Epithelial cell of umbilical artery (primary cell): ENCODE results near the gene UBN1. TPM values are rescaled to one million over a fixed set of nuclear protein-coding genes. Genes with fewer than 3 reads are reported as not detected.

Source experiments
- total RNA-seq: library from RNA; depleted of rRNA; stranded (reverse); fragments of >200 nt; gene quantifications from 2 replicates; pipeline ENCODE4 v1.2.3, GENCODE V29; 2014

The UBN1 gene, protein sequence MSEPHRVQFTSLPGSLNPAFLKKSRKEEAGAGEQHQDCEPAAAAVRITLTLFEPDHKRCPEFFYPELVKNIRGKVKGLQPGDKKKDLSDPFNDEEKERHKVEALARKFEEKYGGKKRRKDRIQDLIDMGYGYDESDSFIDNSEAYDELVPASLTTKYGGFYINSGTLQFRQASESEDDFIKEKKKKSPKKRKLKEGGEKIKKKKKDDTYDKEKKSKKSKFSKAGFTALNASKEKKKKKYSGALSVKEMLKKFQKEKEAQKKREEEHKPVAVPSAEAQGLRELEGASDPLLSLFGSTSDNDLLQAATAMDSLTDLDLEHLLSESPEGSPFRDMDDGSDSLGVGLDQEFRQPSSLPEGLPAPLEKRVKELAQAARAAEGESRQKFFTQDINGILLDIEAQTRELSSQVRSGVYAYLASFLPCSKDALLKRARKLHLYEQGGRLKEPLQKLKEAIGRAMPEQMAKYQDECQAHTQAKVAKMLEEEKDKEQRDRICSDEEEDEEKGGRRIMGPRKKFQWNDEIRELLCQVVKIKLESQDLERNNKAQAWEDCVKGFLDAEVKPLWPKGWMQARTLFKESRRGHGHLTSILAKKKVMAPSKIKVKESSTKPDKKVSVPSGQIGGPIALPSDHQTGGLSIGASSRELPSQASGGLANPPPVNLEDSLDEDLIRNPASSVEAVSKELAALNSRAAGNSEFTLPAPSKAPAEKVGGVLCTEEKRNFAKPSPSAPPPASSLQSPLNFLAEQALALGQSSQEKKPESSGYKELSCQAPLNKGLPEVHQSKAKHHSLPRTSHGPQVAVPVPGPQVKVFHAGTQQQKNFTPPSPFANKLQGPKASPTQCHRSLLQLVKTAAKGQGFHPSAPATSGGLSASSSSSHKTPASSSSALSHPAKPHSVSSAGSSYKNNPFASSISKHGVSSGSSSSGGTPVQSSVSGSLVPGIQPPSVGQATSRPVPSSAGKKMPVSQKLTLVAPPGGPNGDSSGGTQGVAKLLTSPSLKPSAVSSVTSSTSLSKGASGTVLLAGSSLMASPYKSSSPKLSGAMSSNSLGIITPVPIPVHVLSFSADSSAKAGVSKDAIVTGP (N-terminal part only)
- total RNA-seq = 19.3 and 23.7 TPM in 2 replicates

DNA sequence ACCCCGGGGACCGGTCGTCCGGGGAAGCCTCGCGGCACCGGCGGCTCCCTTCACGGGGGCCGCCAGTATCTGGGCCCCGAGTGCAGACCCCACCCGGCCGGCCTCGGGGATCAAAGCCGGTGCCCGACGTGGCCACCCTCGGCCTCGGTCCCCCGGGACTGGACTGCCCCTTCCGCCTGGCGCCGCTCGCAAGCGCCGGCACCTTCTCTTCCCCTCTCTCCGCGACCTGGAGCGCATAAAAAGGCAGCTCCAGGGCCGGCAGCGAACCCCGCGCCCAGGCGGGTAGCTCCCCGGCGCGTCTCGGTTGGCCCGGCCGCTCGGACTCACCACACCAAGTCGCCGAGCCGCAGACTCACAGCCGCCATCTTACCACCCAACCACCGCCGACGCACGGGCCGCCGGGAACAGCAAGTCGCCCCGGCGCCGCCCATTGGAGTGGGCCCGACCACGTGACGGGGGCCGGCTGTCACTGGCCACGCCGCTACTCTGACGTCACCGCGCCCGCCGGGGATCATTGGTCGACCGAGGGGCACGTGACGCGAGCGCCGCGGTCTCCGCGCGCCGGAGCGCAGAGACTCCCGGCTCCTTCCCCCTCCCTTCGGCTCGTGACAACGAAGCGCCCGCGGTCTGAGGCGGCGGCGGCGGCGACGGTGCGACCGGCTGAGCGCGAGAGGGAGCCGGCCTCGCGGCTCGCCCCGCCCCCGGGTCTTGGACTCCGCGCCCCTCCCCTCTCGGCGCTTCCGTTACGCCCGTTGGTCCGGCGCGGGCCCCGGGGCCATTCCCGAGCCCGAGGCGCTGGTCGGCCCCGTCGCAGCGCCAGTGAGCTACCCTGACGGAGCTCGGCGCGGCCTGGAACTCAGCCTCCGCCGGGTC lies at the start of gene UBN1, which contains the start of gene GLYR1:
UBN1 (plus strand) TSS at position 581 of the 873 bp plus-strand sequence. CDS start 5,437 bp downstream, outside the sequence.
GLYR1 (minus strand) TSS at position 388 of the 873 bp plus-strand sequence; CDS start at position 365, 23 bp downstream.

GRCh38 chr16:4801962-4802658 lies 45.2 kb upstream of the UBN1 start, which contains the start of gene ROGDI:
Gene ROGDI (minus strand): TSS chr16:4802633. CDS start chr16:4802571, 62 bp downstream.

Other genes starting within 250 kb of the UBN1 start
- gene UBALD1, start 232.6 kb upstream of the UBN1 start, total RNA-seq = 3.6 and 9.4 TPM in 2 replicates
- gene MGRN1, start 222.7 kb upstream of the UBN1 start, total RNA-seq = 16.2 and 17.8 TPM in 2 replicates
- gene NUDT16L1, start 153.9 kb upstream of the UBN1 start, total RNA-seq = 24.5 and 30.2 TPM in 2 replicates
- 15.3 and 19.6 TPM in 2 replicates for gene ANKS3, start 113.2 kb upstream of the UBN1 start, total RNA-seq
- 0.32 and 0.46 TPM in 2 replicates for gene DNAAF8, start 112.9 kb upstream of the UBN1 start, total RNA-seq
- 5.2 and 6.5 TPM in 2 replicates for gene ZNF500, start 80.3 kb upstream of the UBN1 start, total RNA-seq
- gene SEPTIN12, start 59.1 kb upstream of the UBN1 start, total RNA-seq = not detected in 2 replicates
- not detected in 2 replicates for gene SMIM22, start 52.1 kb upstream of the UBN1 start, total RNA-seq
- gene ROGDI, start 44.8 kb upstream of the UBN1 start, total RNA-seq = 8.4 and 10.0 TPM in 2 replicates
- gene GLYR1, start 193 bp upstream of the UBN1 start, total RNA-seq = 46.8 and 67.5 TPM in 2 replicates
- gene PPL, start 89.7 kb downstream of the UBN1 start, total RNA-seq = under 0.01 and 0.46 TPM in 2 replicates
- gene SEC14L5, start 110.8 kb downstream of the UBN1 start, total RNA-seq = not detected in 2 replicates
- 22.1 and 32.5 TPM in 2 replicates for gene NAGPA, start 186.5 kb downstream of the UBN1 start, total RNA-seq
- gene C16orf89, start 218.5 kb downstream of the UBN1 start, total RNA-seq = not detected in 2 replicates
- 31.5 and 42.7 TPM in 2 replicates for gene ALG1, start 224.4 kb downstream of the UBN1 start, total RNA-seq